Measurements from ENCODE around the gene ACOT4. TPM values are rescaled to one million over a fixed set of nuclear protein-coding genes. Genes with fewer than 3 reads are reported as not detected.

ACOT4 gene
- polyA plus RNA-seq, 1 experiment: 0.45 TPM

- Histone ChIP-seq H3K4me3 (ENCODE audit: low read depth, low read length) (no peak overlapping the region), H3K9me3 (ENCODE audit: control insufficient read depth, insufficient read depth, low read length) (peaks cover 3% of the 10 kb centered on the region; the same call in 1 of the 2 replicates), H3K27ac (ENCODE audit: low read depth, low read length) (no peak overlapping the region), H3K27me3 (ENCODE audit: control insufficient read depth, insufficient read depth, low read length) (no peaks in the 10 kb centered on the region)
- ChIA-PET CTCF (interaction anchor here (1.0 to 2.1 kb wide), 3 partner anchors 19 to 104 kb away, joined by 4 to 8 read pairs (median 5); no protein-coding TSS in a partner anchor), POLR2A (interaction anchor here (1.2 to 1.3 kb wide), 3 partner anchors 13 to 123 kb away, joined by 3 to 11 read pairs (median 5); partner anchors contain the start of genes ACOT2 and RIOX1)
- no peak for TF ChIP-seq CTCF (IDR thresholded peaks at IDR 0.05; ENCODE audit: low read depth, low read length)
- no peak for DNase-seq (ENCODE audit: low read depth, low spot score)
These were observed 21.8 kb downstream of the ACOT4 start for GRCh38 chr14:73613419-73613963.

- peaks cover 6% of the 10 kb centered on the region for H3K27me3 ChIP-seq (ENCODE audit: control insufficient read depth, insufficient read depth, low read length)
- no peaks in the 10 kb centered on the region for H3K9me3 ChIP-seq (ENCODE audit: control insufficient read depth, insufficient read depth, low read length)
- DNase-seq (ENCODE audit: low read depth, low spot score): no peak
- H3K27ac ChIP-seq (ENCODE audit: low read depth, low read length): no peak overlapping the region
- no peak overlapping the region for H3K4me3 ChIP-seq (ENCODE audit: low read depth, low read length)
- POLR2A ChIA-PET: no interaction called here
- CTCF ChIA-PET: no interaction called here
- TF ChIP-seq CTCF (IDR thresholded peaks at IDR 0.05; ENCODE audit: low read depth, low read length): no peak
These were observed 25.2 kb downstream of the ACOT4 start for GRCh38 chr14:73616831-73617230.

GRCh38 chr14:73619524-73619923, 27.9 kb downstream of the ACOT4 start:
- Histone ChIP-seq H3K27ac (ENCODE audit: low read depth, low read length) (no peak overlapping the region), H3K4me3 (ENCODE audit: low read depth, low read length) (no peak overlapping the region), H3K9me3 (ENCODE audit: control insufficient read depth, insufficient read depth, low read length) (no peaks in the 10 kb centered on the region), H3K27me3 (ENCODE audit: control insufficient read depth, insufficient read depth, low read length) (peaks cover 6% of the 10 kb centered on the region)
- DNase-seq (ENCODE audit: low read depth, low spot score): no peak
- ChIA-PET POLR2A (no interaction called here), CTCF (interaction anchor here (0.9 kb wide), 1 partner anchor 109 kb away, joined by 4 read pairs; no protein-coding TSS in a partner anchor)
- TF ChIP-seq CTCF (IDR thresholded peaks at IDR 0.05; ENCODE audit: low read depth, low read length): no peak

- ChIA-PET POLR2A (no interaction called here), CTCF (no interaction called here)
- no peak for DNase-seq (ENCODE audit: low read depth, low spot score)
- Histone ChIP-seq H3K9me3 (ENCODE audit: control insufficient read depth, insufficient read depth, low read length) (no peaks in the 10 kb centered on the region), H3K27me3 (ENCODE audit: control insufficient read depth, insufficient read depth, low read length) (peaks cover 6% of the 10 kb centered on the region), H3K4me3 (ENCODE audit: low read depth, low read length) (no peak overlapping the region), H3K27ac (ENCODE audit: low read depth, low read length) (no peak overlapping the region)
- no peak for TF ChIP-seq CTCF (IDR thresholded peaks at IDR 0.05; ENCODE audit: low read depth, low read length)
These were observed 28.6 kb downstream of the ACOT4 start for GRCh38 chr14:73620268-73620667.

- H3K4me3 ChIP-seq (ENCODE audit: low read depth, low read length): no peak overlapping the region
- no peak overlapping the region for H3K27ac ChIP-seq (ENCODE audit: low read depth, low read length)
- no peak for TF ChIP-seq CTCF (IDR thresholded peaks at IDR 0.05; ENCODE audit: low read depth, low read length)
- ChIA-PET POLR2A (no interaction called here), CTCF (interaction anchor here (1.3 kb wide), 1 partner anchor 10 kb away, joined by 4 read pairs; no protein-coding TSS in a partner anchor)
- no peaks in the 10 kb centered on the region for H3K9me3 ChIP-seq (ENCODE audit: control insufficient read depth, insufficient read depth, low read length)
- no peak for DNase-seq (ENCODE audit: low read depth, low spot score)
- H3K27me3 ChIP-seq (ENCODE audit: control insufficient read depth, insufficient read depth, low read length): peaks cover 6% of the 10 kb centered on the region
These were observed 31.9 kb downstream of the ACOT4 start for GRCh38 chr14:73623504-73624054.

Measured in AG04450 (cell line).